HL-60/S4 (cell line): ENCODE data around the gene TRPT1.
"Not testable (repeated sequence)": the region's sequence is repeated elsewhere in the genome, so short reads cannot be mapped to it uniquely, and the experiment has no call there.

Experiments
- in situ Hi-C: fragments of 300-500 bp; cut with MboI; formaldehyde crosslinking; loops from 2 replicates; pipeline ENCODE4 v1.14.3; 2022; ENCODE audit warnings: low sequenced_read_pairs

The TRPT1 gene

DNA sequence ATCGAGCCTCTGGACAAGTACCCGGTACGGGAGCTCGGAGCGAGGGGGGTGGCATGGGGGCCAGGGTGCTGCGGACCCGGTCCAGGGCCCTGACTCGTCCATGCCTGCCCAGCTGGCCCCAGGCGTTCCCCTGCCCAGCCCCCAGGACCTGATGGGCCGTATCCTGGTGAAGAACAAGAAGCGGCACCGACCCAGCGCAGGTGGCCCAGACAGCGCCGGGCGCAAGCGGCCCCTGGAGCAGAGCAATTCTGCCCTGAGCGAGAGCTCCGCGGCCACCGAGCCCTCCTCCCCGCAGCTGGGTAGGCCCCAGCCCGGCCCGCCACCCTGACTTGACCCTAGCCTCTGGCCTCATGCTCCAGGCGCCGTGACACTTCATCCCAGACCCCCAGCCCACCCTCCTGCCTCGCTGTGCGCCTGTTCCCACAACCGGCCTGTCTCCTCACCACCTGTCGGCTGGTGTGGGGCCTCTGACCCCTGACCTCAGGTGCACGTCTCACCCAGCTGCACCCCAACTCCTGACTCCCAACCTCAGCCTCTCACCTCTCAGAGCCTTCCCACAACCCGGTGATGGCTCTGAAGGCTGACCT lies 33.1 kb upstream of the TRPT1 start:
- in situ Hi-C loops: no loop called here

DNA sequence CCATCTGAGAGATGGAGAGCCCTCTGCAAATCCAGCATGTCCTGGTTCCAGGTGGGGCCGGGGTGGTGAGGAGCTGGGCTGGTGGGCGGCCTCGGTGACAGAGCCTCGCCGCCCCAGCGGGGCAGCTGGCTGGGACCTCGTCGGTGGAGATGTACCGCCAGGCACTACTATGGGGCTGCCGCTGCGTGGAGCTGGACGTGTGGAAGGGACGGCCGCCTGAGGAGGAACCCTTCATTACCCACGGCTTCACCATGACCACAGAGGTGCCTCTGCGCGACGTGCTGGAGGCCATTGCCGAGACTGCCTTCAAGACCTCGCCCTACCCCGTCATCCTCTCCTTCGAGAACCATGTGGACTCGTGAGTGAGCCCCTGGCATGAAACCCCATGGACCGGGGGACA lies 32.4 kb upstream of the TRPT1 start:
- in situ Hi-C loops: no loop called here

DNA sequence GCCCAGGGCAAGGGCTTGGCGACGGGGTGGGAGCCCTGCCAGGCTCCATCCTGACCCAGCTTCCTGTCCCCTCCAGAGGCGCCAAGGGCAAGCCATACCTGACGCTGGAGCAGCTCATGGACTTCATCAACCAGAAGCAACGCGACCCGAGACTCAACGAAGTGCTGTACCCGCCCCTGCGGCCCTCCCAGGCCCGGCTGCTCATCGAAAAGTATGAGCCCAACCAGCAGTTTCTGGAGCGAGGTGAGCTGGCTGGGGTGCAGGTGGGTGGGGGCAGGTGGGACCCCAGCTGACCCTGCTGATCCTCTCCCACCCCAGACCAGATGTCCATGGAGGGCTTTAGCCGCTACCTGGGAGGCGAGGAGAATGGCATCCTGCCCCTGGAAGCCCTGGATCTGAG lies 30.3 kb upstream of the TRPT1 start:
- in situ Hi-C loops: no loop called here

DNA sequence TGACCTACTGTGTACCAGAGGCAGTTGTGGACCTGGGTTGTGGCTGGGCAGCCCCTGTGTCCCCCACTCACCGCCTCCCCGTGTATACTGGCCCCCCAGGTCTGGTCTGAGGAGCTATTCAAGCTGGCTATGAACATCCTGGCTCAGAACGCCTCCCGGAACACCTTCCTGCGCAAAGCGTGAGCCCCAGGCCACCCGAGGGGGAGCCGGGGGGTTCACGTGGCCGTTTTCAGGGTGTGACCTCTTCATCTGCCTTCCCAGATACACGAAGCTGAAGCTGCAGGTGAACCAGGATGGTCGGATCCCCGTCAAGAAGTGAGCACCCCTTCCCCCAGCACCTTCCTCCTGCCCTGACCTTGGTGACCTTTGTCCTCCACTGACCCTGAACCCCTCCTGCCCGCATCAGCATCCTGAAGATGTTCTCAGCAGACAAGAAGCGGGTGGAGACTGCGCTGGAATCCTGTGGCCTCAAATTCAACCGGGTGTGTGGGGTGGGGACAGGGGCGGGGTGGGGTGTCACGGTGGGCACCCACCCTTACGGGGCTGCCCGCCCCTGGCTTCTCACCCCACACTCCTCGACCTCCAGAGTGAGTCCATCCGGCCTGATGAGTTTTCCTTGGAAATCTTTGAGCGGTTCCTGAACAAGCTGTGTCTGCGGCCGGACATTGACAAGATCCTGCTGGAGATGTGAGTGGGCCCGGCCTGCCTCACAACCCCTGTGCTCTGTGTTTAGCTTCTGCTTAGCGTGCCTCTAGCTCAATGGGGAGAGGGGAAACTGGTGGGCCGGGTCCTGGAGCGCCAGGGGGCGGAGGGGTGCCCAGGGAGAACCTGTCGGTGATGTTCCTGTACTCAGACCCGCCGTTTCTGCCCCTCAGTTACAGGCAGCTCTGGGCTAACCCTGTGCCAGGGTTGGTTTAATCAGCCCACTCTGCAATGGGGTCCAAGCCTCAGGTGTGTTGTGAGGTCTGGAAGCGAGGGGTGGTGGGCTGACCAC lies 29.4 kb upstream of the TRPT1 start:
- in situ Hi-C loops: no loop called here

DNA sequence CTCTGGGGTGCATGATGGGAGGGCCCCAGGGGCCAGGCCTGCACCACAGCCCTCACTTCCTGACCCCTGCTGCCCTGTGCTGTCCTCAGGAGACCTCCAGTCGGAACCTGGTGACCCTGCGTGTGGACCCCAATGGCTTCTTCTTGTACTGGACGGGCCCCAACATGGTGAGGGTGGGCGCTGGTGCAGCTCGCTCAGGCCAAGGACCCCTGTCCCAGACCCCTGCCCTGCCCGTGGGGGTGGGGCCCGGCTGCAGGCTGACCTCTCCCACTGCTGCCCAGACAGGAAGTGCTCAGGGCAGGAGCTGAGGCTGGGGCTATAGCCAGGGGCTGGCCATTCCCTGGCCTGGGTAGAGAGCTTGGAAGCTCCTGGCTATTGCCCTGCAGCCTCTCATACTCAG lies 28.3 kb upstream of the TRPT1 start:
- in situ Hi-C loops: no loop called here

DNA sequence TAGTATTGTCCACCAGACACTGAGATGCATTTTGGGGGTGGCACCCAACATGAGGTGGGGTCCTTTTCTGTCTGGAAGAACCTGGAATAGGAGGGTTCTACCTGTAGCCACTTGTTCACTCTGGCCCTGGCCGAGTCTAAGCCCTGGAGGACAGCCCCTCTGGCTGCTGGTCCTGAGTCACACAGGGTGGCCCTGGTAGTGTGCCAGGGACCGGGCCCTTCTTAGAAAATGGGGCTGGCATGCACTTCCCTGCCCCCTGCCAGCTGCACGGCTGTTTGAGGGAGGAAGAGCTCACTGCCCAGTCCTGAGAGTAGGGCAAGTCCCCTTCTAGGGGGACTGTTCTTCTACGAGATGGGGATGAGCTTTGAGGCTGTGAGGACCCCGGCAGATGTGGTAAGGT lies 27.5 kb upstream of the TRPT1 start:
- in situ Hi-C loops: no loop called here

DNA sequence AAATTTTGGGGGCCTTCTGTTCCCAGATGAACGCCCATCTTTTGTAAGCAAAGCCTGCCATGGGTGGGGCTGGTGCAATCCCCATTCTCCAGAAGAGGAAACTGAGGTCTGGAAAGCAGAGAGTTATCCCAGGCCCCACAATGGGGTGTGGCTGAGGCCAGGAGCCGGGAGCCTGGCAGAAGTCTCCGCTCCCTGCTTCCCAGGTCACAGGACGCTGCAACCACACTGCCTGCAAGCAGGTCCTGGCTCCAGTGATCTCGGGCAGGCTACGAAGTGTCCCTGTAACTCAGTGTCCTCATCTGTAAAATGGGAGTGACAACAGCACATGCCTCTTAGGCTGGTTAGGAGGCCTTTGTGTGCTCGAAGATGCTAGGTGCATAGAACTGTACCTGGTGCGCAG lies 27.1 kb upstream of the TRPT1 start:
- in situ Hi-C loops: no loop called here

DNA sequence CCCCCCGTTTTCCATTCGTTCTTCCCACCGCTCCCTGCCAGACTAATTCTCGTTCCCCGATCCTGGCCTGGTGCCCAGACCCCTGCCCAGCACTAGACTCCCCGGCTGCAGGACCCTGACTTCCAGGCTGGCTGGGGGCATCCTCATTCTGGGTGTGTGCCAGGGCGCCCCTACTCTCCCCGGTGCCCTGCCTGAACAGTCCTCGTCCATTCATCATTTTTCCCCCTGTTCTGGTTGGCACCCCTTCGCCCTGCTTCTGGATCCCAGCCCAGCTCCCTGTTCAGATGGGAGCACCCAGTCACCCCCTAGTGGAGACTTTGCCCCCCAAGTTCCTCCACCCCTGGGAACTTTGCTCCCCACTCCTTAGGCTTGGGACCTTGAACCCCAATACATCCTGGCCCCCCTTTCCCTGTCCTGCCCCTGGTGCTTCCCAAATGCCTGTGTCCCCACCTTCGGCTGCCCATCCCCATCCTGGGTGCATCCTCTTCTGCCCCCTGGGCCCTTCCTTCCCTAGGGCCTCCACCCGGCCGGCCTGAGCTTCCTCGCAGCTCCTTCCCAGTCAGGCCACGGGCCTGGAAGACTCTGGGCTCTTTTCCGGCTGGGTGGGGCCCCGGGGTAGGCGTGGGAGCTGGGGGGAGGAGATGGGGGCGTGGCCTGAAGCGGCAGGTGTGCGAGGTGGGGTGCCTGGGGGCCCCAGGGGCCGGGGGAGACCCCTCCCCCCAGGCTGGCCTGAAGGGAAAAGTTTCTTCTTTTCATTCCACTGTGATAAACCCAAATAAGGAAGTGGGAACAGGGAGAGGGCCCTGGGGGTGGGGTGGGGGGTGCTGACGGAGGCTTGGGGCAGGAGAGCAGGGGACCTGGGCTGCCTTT lies 26.3 kb upstream of the TRPT1 start:
- in situ Hi-C loops: no loop called here

DNA sequence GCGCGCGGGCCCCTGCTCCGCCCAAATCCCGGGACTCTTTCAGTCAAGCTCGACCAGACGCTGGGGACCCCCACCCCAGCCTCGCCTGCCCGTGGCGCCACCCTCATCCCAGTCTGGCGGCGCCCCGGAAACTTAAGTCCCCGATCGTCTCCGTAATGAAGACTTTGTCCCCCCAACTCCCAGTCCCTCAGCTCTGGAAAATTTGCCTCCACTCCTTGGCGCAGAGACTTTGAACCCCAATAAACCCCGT lies 25.7 kb upstream of the TRPT1 start:
- in situ Hi-C loops: no loop called here

DNA sequence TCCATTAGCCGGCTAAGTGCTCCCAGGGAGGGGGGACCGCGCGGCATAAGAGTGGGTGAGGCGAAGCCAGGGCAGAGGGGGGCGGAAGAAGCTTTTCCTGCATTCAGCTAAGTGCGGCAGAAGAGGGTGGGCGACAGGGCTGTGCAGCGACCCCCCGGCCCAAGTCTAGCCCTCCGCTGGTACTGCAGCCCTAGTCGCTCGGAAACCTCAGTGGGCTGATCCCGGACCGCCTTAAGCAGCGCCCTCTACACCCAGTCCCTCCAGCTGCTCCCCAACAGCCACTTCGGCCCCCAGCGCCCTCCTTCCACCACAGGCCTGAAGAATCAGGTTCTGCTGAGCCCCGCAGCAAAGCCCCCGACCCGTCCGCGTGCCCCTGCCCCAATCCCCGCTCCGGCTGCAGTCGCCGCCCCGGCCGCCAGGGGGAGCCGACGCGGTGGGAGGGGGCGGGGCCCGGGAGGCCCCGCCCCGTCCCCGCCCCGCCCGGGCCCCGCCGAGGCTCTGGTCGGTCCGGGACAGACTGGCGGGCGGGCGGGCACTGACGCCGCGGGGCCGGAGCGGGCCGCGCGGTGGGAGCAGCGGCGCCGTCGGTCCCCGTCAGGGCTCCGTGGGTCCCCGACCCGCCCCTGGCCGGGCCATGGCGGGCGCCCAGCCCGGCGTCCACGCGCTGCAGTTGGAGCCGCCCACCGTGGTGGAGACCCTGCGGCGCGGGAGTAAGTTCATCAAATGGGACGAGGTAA lies 25.2 kb upstream of the TRPT1 start, which contains the start of gene PLCB3:
Gene PLCB3, plus strand, starts transcription at position 515 of the 737 bp plus-strand sequence. Its CDS starts 120 bp downstream, at position 635.
- in situ Hi-C loops: no loop called here

DNA sequence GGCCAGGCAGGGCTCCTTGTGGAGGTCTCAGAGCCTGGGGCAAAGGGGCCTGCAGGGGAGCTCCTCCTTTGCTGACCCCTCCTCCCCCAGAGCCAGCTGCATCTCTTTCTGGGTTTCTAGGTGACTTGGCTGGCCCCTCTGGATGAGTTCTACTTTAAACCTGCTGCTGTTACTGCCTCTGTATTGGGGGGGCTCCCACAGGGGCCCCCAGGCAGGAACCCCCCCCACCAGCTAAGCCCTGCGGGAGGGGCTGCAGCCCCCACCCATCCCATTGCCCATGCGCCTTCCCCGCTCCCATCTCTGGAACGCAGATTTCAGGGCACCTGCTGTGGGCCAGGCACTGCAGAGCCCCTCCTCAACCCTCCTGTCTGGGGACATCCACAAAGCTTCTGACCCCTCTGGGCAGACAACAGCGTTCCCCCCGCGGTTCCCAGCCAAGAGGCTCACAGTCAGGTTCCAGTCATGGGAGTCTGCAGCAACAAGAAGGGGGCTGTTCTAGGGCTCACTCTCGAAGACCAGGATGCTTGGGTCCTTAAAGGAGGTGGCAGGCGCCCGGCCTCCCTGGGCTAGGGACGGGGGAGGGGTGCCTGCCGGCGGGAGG lies 24.5 kb upstream of the TRPT1 start:
- in situ Hi-C loops: no loop called here

DNA sequence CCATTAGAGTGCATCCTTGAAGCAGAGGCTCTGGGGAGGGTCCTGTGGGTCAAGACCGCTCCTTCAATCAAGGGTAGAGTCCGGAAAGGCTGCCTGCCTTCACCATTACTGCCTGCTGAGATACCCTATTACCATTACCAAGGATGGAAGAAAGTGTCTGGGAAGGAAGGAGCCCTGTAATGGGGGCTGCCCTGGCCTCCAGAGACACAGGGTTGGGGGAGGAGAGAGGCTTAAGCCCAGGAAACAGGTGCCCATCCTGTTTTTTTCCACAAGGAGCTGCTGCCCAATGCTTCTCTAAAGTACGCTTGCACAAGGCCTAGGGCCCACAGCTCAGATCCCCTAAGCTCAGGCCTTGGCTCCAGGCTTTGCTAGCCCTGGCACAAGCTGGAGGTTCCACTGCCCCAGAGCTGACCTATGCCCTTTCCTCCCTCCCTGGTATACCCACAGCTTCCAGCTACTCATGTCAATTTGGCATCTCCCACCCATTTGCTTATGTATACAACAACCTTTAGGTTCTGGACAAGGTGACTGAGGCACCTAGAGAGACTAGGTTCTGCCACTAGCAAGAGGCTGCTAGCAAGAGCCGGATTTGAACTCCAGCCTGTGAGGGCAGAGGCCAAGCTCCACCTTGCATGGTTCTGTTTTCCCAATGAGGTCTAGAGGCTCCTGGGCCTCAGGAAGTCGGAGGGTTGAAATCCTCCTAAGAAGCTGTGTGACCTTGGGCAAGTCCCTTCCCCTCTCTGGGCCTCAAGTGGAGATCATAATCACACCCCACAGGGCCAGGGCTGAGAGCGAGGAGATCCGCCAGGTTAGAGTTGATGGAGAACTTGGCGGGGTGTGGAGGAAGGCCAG lies 23.8 kb upstream of the TRPT1 start:
- in situ Hi-C loops: no loop called here

DNA sequence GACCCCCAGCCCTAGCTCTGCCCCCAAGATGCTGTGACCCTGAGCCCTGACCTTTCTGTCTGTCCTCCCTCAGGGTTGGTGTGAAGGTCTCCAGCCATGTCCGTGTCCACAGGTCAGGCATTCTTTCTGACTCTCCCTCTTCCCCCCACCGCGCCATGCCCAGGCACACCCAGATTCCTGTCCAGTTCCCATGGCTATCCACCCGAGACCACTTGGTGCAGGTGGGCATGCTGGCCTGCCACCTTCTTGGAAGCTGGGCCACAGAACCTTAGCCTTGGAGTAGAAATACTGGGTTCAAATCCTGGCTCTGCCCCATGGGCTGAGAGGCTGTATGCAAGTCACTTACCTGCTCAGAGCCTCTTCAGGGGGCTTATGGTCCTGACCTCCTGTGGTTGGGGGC lies 23.1 kb upstream of the TRPT1 start:
- in situ Hi-C loops: no loop called here

DNA sequence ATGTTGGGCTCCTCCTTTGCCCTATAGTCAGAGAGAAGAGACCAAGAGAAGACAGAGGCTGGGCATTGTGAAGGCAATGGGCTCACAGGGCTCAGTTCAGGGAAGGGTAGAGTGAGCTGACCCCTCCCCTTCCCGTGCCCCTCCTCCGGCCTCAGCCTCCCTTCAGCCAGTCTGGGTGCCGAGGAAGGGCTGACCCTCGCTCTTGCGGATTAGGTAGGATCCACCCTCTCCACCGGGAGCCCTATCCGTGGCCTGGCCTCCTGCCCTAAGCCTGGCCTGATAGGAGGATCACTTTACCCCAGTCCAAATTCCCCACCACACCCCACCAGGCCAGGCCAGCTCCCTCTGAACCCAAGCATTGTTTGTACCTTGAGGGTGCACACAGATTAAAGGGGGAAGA lies 22.6 kb upstream of the TRPT1 start:
- in situ Hi-C loops: no loop called here

DNA sequence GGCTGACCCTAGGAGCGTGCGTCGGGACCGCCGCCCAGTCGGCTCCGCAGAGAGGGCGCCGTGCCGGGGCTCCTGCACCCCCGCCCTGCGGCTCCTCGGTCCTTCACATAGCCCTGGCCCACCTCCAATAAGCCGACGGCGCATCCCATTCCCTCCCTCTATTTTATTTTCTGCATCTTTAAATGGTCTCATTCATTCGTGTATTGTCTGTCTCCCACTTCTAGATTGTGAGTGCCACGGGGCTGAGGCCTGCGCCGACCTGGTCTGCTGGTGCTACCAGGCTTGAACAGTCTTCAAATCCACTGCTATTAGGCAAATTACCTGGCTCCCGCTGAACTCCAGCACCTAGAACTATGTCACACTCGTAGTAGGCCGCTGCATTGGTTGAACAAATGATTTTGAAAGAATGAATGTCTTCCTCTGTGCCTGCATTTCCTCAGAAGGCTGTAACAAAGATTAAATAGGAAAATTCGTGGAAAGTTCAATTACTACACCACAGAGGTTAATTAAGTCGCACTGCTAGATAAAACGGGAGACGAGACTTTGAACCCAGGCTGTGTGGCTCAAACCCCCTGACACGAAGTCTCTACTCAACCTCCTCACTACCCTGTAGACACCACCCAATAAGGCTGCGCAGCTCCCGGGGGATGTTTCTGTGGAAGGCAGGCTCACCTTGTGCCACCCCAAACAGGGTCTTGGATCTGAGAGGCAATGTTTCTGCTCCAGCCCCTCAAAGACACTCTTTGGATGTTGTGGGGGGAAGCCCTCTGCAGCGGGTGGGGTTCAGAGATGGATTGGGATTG lies 21.9 kb upstream of the TRPT1 start:
- in situ Hi-C loops: no loop called here

DNA sequence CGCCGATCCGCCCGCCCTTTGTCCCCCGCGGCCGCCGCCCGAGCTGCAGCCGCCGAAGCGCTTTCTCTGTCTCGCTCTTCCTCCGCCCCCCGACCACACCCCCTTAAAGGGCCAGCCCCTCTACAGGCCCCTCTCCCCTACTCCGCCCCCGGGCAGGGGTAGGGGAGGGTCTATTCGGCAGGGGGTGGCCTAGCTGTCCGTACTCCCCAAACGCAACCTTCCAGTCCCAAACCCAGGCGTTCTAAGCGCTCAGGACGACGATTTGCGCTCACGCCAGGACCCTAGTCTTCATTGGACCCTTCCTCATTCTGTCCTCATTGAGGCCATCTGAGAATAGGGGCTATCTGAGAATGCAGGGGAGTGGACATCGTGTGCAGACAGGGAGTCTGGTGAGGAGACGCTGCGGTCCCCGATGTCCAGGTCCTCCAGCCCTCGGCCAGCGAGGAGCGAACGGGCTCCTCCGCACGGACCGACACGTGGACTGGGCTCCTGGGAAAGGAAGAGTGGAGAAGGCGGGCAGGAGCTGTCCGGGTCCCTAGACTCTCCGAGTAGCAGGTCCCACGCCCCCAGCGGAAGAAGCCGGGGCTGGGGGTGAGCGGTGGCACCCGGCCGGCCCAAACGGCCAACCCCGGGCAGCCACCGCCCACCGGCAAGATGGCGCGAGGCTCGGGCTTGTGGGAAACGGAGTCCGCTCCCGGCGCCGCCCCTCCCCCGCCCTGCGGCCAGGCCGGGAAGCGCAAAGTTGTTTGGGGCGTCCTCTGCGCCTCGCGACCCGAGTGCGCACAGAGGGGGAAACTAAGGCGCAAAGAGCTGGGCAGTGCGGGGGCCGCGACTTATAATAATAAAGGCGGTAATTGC lies 21.1 kb upstream of the TRPT1 start, which contains the start of gene PPP1R14B:
Gene PPP1R14B, minus strand, starts transcription at position 73 of the 858 bp plus-strand sequence. CDS start 270 bp downstream, outside the sequence.
- in situ Hi-C loops: no loop called here

DNA sequence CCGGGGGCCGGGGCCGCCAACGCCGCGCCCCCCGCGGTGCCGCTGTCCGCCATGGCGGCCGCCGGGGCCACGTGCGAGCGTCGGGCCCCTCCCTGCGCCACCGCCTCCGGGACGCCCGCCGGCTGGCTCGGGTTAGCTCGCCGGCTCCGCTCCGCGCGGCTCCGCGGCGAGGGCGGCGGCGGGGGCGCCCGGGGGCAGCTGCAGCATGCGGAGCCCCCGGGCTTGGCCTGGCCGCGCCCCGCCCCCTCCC lies 20.6 kb upstream of the TRPT1 start:
- in situ Hi-C loops: not testable (repeated sequence)
